Vagina (tissue), 2 donors: ENCODE measurements around the gene TMSB10.

Source experiments
- CTCF ChIP-seq, 3 experiments: fragments of 450-650 bp in 2 of 3; fragments of 200-600 bp in 1 of 3; sonication (generic) in 1 of 3; IDR thresholded peaks; one replicate each; pipeline ENCODE4 v1.5.1; 2017 to 2019; ENCODE audit warnings: antibody characterized with exemption in 3 of 3, mild to moderate bottlenecking in 2 of 3, moderate library complexity in 2 of 3
- POLR2A ChIP-seq, 2 donors: fragments of 450-650 bp; IDR thresholded peaks; one replicate each; pipeline ENCODE4 v1.6.1; 2017; ENCODE audit warnings: antibody characterized with exemption in 2 of 2, mild to moderate bottlenecking in 2 of 2, moderate library complexity in 2 of 2
- POLR2AphosphoS5 ChIP-seq, 2 donors: sonication (generic); formaldehyde crosslinking; IDR thresholded peaks; one replicate each; pipeline ENCODE4 v1.9.0; 2017; ENCODE audit warnings: antibody characterized with exemption in 2 of 2, mild to moderate bottlenecking in 2 of 2, low read depth in 1 of 2; ENCODE audit not compliant: insufficient read depth in 1 of 2

GRCh38 chr2:84878896-84879583, 26.4 kb upstream of the TMSB10 start:
- TF ChIP-seq CTCF (IDR thresholded peaks at IDR 0.05) (no peak), POLR2A (IDR thresholded peaks at IDR 0.05) (no peak), POLR2AphosphoS5 (IDR thresholded peaks at IDR 0.05; ENCODE audit: insufficient read depth in 1 of 2, low read depth in 1 of 2) (no peak)
